ENCODE measurements around the gene RPH3AL. TPM values are rescaled to one million over a fixed set of nuclear protein-coding genes. Genes with fewer than 3 reads are reported as not detected.

Gene RPH3AL
- total and polyA plus RNA-seq, 11 donors, result 2.8 to 9.4 (median 6.3) TPM

DNA sequence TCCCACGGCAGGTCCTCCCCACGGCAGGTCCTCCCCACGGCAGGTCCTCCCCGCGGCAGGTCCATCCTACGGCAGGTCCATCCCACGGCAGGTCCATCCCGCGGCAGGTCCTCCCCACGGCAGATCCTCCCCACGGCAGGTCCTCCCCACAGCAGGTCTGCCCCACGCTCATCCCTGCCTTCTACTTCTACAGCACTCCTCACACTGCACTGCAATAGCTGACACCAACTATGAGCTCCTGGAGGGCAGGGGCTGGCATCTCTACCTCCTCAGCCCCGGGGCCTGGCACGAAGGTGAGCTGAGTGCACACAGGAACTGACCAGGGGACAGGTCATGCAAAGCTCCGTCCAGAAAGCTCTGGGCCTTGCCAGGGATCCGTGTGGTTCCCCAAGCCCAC lies 45.3 kb downstream of the RPH3AL start:
- intact Hi-C loops (cut with DNase I), result loop anchor here in 5 of 10 donors (5.0 to 10.0 kb wide), 5 partner anchors 78 to 165 kb away; a partner anchor contains a TSS
- 85 to 92% (median 89%) methylated on average over 9 to 16 of the region's 16 CpGs for WGBS, 4 donors
- Histone ChIP-seq H3K4me1 (peaks cover 0 to 27% (median 7%) of the 10 kb centered on the region in 12 donors), H3K27ac (peak overlapping the region in 6 of 12 donors; percentile 20 to 57 (median 40)), H3K36me3 (no peaks in the 10 kb centered on the region), H3K4me3 (no peak overlapping the region), H3K9me3 (no peaks in the 10 kb centered on the region), H3K27me3 (peaks cover 0 to 4% (median 0%) of the 10 kb centered on the region in 9 donors)
- ATAC-seq, result no peak
- no peak for TF ChIP-seq POLR2A (IDR thresholded peaks at IDR 0.05)
- TF ChIP-seq, protein P1, sequence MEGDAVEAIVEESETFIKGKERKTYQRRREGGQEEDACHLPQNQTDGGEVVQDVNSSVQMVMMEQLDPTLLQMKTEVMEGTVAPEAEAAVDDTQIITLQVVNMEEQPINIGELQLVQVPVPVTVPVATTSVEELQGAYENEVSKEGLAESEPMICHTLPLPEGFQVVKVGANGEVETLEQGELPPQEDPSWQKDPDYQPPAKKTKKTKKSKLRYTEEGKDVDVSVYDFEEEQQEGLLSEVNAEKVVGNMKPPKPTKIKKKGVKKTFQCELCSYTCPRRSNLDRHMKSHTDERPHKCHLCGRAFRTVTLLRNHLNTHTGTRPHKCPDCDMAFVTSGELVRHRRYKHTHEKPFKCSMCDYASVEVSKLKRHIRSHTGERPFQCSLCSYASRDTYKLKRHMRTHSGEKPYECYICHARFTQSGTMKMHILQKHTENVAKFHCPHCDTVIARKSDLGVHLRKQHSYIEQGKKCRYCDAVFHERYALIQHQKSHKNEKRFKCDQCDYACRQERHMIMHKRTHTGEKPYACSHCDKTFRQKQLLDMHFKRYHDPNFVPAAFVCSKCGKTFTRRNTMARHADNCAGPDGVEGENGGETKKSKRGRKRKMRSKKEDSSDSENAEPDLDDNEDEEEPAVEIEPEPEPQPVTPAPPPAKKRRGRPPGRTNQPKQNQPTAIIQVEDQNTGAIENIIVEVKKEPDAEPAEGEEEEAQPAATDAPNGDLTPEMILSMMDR (IDR thresholded peaks at IDR 0.05), result no peak
- DNase-seq, result peak in 2 of 5 donors; percentile 24 to 44

DNA sequence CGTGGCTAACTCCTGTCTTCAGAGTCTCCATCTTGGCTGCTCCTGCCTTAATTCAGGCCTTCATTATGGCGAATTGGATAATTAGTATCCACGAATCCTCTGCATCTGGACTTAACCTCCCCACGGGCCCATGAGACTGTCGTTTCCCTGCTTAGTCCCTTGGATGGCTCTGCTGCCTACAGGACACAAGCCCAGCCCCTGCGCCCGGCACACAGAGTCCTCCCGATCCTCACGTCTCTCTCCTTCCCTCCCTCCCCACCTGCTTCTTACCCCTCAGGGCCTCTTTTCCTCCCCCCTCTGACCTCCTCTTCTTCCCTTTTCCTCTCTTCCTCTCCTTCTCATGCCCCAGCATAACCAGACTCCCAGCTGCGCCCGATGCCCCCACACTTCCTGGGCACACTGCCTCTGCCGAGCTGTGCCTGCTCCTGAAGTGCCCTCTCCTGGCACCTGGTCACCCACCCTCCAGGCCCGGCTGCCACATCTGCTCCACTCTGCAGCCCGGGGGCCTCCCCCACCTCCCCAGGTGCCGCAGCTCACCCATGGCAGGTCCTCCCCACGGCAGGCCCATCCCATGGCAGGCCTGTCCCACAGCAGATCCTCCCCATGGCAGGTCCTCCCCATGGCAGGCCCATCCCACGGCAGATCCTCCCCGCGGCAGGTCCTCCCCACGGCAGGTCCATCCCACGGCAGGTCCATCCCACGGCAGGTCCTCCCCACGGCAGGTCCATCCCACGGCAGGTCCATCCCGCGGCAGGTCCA lies 45.9 kb downstream of the RPH3AL start:
- ATAC-seq, result no peak
- TF ChIP-seq, protein P1 (IDR thresholded peaks at IDR 0.05), result no peak
- TF ChIP-seq POLR2A (IDR thresholded peaks at IDR 0.05), result no peak

DNA sequence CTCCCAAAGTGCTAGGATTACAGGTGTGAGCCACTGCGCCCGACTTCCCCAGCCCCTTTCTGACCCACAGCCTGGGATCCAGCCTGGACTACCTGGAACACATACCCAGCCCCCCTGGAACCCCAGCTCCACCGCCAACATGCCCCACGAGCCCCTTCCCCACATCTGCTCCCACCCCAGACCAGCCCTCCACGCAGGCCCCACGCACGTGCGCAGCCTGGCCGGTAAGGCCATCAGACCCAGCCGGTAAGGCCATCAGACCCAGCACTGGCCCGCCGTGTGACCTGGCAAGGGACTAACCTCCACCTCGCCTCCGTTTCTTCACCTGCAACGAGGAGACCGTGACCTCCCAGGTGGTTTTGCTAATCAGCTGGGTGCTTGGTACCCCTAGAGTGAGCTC lies 46.5 kb downstream of the RPH3AL start:
- Histone ChIP-seq H3K4me3 (no peak overlapping the region), H3K36me3 (no peaks in the 10 kb centered on the region), H3K27me3 (peaks cover 0 to 4% (median 0%) of the 10 kb centered on the region in 9 donors), H3K4me1 (peaks cover 0 to 38% (median 14%) of the 10 kb centered on the region in 12 donors), H3K27ac (no peak overlapping the region), H3K9me3 (no peaks in the 10 kb centered on the region)
- 95 to 98% (median 97%) methylated on average over 16 of the region's 16 CpGs for WGBS, 4 donors
- DNase-seq, result peak in 3 of 5 donors; percentile 18 to 54 (median 19)
- intact Hi-C loops (cut with DNase I), result loop anchor here in 5 of 10 donors (5.0 to 10.0 kb wide), 5 partner anchors 79 to 164 kb away; a partner anchor contains a TSS
- ATAC-seq, result no peak
- TF ChIP-seq, protein P1 (IDR thresholded peaks at IDR 0.05), result no peak
- no peak for TF ChIP-seq POLR2A (IDR thresholded peaks at IDR 0.05)

More for the DNA sequence above, 45.9 kb downstream of the RPH3AL start:
- WGBS, 4 donors, result 90 to 92% (median 91%) methylated on average over 17 to 26 of the region's 26 CpGs
- H3K9me3 ChIP-seq, result no peaks in the 10 kb centered on the region
- peak in 3 of 5 donors; percentile 11 to 58 (median 20) for DNase-seq
- H3K4me3 ChIP-seq, result no peak overlapping the region
- peaks cover 0 to 33% (median 11%) of the 10 kb centered on the region in 12 donors for H3K4me1 ChIP-seq
- intact Hi-C loops (cut with DNase I), result loop anchor here in 5 of 10 donors (5.0 to 10.0 kb wide), 5 partner anchors 78 to 164 kb away; a partner anchor contains a TSS
- H3K27me3 ChIP-seq, result peaks cover 0 to 4% (median 0%) of the 10 kb centered on the region in 9 donors
- H3K27ac ChIP-seq, result no peak overlapping the region
- H3K36me3 ChIP-seq, result no peaks in the 10 kb centered on the region
